PC-9 (cell line): ENCODE measurements around the gene BRMS1. TPM values are rescaled to one million over a fixed set of nuclear protein-coding genes. Genes with fewer than 3 reads are reported as not detected.
"Not testable (repeated sequence)": the region's sequence is repeated elsewhere in the genome, so short reads cannot be mapped to it uniquely, and the experiment has no call there.

Experiments used
- BruUV-seq: library from RNA; stranded (reverse); fragments of 400-500 nt; replicated peaks from 2 replicates; lab custom pipeline; 2021; lab: Mats Ljungman, UMichigan
- CTCF ChIA-PET: fragments of 300-600 bp; sonication (Branson Sonifier 250); formaldehyde crosslinking; loops from one replicate; lab custom pipeline; 2022; ENCODE audit warnings: antibody characterized with exemption; lab: Charles Lee
- POLR2A ChIA-PET: fragments of 300-600 bp; sonication (Branson Sonifier 250); formaldehyde crosslinking; loops from one replicate; lab custom pipeline; 2022; ENCODE audit warnings: antibody characterized with exemption; ENCODE audit not compliant: unreplicated experiment; lab: Charles Lee
- DNase-seq, 2 experiments: peaks; one replicate each; pipeline versions ENCODE4 v3.0.0 to v3.0.0-alpha.2; 2015 to 2022; ENCODE audit warnings: mixed read lengths in 1 of 2
- H2AFZ ChIP-seq: fragments of 200-600 bp; sonication (generic); 2 replicates; pipeline ENCODE4 v1.8.1; 2017; ENCODE audit warnings: antibody characterized with exemption
- H3F3A ChIP-seq: fragments of 200-600 bp; sonication (generic); 2 replicates; pipeline ENCODE4 v1.8.1; 2017; ENCODE audit warnings: antibody characterized with exemption, mild to moderate bottlenecking, low read depth; ENCODE audit not compliant: insufficient read depth
- H3K27ac ChIP-seq: fragments of 200-600 bp; sonication (generic); 2 replicates; pipeline ENCODE4 v1.6.1; 2016; ENCODE audit warnings: mixed run types
- H3K27me3 ChIP-seq: fragments of 200-600 bp; sonication (generic); 2 replicates; pipeline ENCODE4 v1.6.1; 2016; ENCODE audit warnings: low read depth, mixed run types; ENCODE audit not compliant: insufficient read depth
- H3K36me3 ChIP-seq: fragments of 200-600 bp; sonication (generic); 2 replicates; pipeline ENCODE4 v1.6.1; 2016; ENCODE audit warnings: low read depth, mixed run types
- H3K4me1 ChIP-seq: fragments of 200-600 bp; sonication (generic); replicated peaks from 2 replicates; pipeline ENCODE4 v1.6.1; 2016; ENCODE audit warnings: mixed run types; ENCODE audit not compliant: insufficient read depth
- H3K4me2 ChIP-seq: fragments of 200-600 bp; sonication (generic); 2 replicates; pipeline ENCODE4 v1.6.1; 2017; ENCODE audit warnings: mixed run types
- H3K4me3 ChIP-seq: fragments of 200-600 bp; sonication (generic); 2 replicates; pipeline ENCODE4 v1.6.1; 2016; ENCODE audit warnings: mixed run types
- H3K79me2 ChIP-seq: fragments of 200-600 bp; sonication (generic); 2 replicates; pipeline ENCODE4 v1.6.1; 2017; ENCODE audit warnings: low read depth, mixed run types
- H3K9me2 ChIP-seq: fragments of 200-600 bp; sonication (generic); 2 replicates; pipeline ENCODE4 v1.8.1; 2017; ENCODE audit warnings: mild to moderate bottlenecking; ENCODE audit not compliant: insufficient read depth
- H3K9me3 ChIP-seq: fragments of 200-600 bp; sonication (generic); 2 replicates; pipeline ENCODE4 v1.8.1; 2016; ENCODE audit warnings: low read depth; ENCODE audit not compliant: insufficient read depth
- H4K20me1 ChIP-seq: fragments of 200-600 bp; sonication (generic); 2 replicates; pipeline ENCODE4 v1.8.1; 2017; ENCODE audit not compliant: insufficient read depth
- CTCF ChIP-seq: fragments of 200-600 bp; sonication (generic); conservative IDR thresholded peaks from 2 replicates; pipeline ENCODE4 v1.6.1; 2017; ENCODE audit warnings: mixed run types, antibody characterized with exemption, mild to moderate bottlenecking, moderate library complexity
- EZH2 ChIP-seq: fragments of 200-600 bp; sonication (generic); IDR thresholded peaks from 2 replicates; pipeline ENCODE4 v1.8.0; 2017; ENCODE audit warnings: antibody characterized with exemption, low read depth
- intact Hi-C: fragments of 100-400 bp; cut with micrococcal nuclease; formaldehyde crosslinking; loops from one replicate; pipeline ENCODE4 v1.10.0; 2022; ENCODE audit not compliant: unreplicated experiment
- total RNA-seq: library from RNA; stranded (reverse); gene quantifications from 2 replicates; pipeline ENCODE4 v1.2.3, GENCODE V29; 2021

BRMS1 gene
- total RNA-seq, 1 experiment from 2014 or later = 54.3 TPM

GRCh38 chr11:66388780-66389386 lies 44.0 kb upstream of the BRMS1 start:
- POLR2A ChIA-PET = interaction anchor here (0.5 to 0.6 kb wide), 3 partner anchors 13 to 385 kb away, joined by 5 to 6 read pairs (median 5); no protein-coding TSS in a partner anchor
- Histone ChIP-seq H3K4me3 (no peak overlapping the region), H3K9me2 (no peaks in the 10 kb centered on the region)

GRCh38 chr11:66386171-66387069 lies 41.5 kb upstream of the BRMS1 start:
- Histone ChIP-seq H3K4me1 (no peaks in the 10 kb centered on the region), H3K9me2 (no peaks in the 10 kb centered on the region), H2AFZ (peak overlapping the region; percentile 71; the same call in 1 of the 2 replicates), H3K27me3 (peaks cover 6% of the 10 kb centered on the region; the same call in 1 of the 2 replicates), H3K79me2 (no peaks in the 10 kb centered on the region), H3K27ac (no peak overlapping the region), H3F3A (peaks cover 1% of the 10 kb centered on the region), H3K9me3 (no peaks in the 10 kb centered on the region), H3K36me3 (no peaks in the 10 kb centered on the region), H3K4me3 (peak overlapping the region; percentile 37; the same call in 1 of the 2 replicates), H3K4me2 (peak overlapping the region; percentile 75), H4K20me1 (no peaks in the 10 kb centered on the region)
- intact Hi-C loops = loop anchor here (2.0 to 5.0 kb wide), 2 partner anchors 16 to 164 kb away; partner anchors contain the start of gene SLC29A2
- ChIA-PET CTCF (interaction anchor here (0.7 to 1.5 kb wide), 12 partner anchors 9 to 292 kb away, joined by 3 to 15 read pairs (median 7); partner anchors contain the start of genes RBM4B, RIN1 and SLC29A2), POLR2A (interaction anchor here (0.6 to 1.0 kb wide), 2 partner anchors 74 to 292 kb away, joined by 7 to 11 read pairs; no protein-coding TSS in a partner anchor)
- no TSS peak for BruUV-seq
- no peak for TF ChIP-seq EZH2
- peak; percentile 97 for TF ChIP-seq CTCF
- peak; percentile 79 to 82 for DNase-seq

More at GRCh38 chr11:66388780-66389386, 44.0 kb upstream of the BRMS1 start:
- Histone ChIP-seq H3K27me3 (peaks cover 11% of the 10 kb centered on the region; the same call in 1 of the 2 replicates), H3K9me3 (no peaks in the 10 kb centered on the region), H2AFZ (no peak overlapping the region), H3K4me1 (no peaks in the 10 kb centered on the region), H3K4me2 (no peak overlapping the region), H3K36me3 (no peaks in the 10 kb centered on the region), H3F3A (peaks cover under 1% of the 10 kb centered on the region), H3K79me2 (no peaks in the 10 kb centered on the region), H4K20me1 (no peaks in the 10 kb centered on the region), H3K27ac (no peak overlapping the region)
- TF ChIP-seq CTCF = peak; percentile 82
- no peak for TF ChIP-seq EZH2
- peak; percentile 57 to 77 for DNase-seq
- intact Hi-C loops = loop anchor here (1.0 to 5.0 kb wide), 2 partner anchors 77 to 167 kb away; no protein-coding TSS in a partner anchor
- CTCF ChIA-PET = interaction anchor here (0.5 to 1.6 kb wide), 13 partner anchors 9 to 722 kb away, joined by 3 to 10 read pairs (median 4); partner anchors contain the start of genes RIN1 and YIF1A
- BruUV-seq = no TSS peak

- H3K4me2 ChIP-seq, H4K20me1 ChIP-seq, H3K4me3 ChIP-seq, H3K27ac ChIP-seq, BruUV-seq, H3K36me3 ChIP-seq, H3K27me3 ChIP-seq, POLR2A ChIA-PET, H3K9me2 ChIP-seq, H3K9me3 ChIP-seq, H2AFZ ChIP-seq, H3K4me1 ChIP-seq, DNase-seq, intact Hi-C loops, H3K79me2 ChIP-seq: not testable (repeated sequence)
- CTCF ChIA-PET = interaction anchor here (0.6 to 0.7 kb wide), 2 partner anchors 11 to 72 kb away, joined by 3 to 4 read pairs; no protein-coding TSS in a partner anchor
- H3F3A ChIP-seq = peaks cover 12% of the 10 kb centered on the region
Observed at GRCh38 chr11:66384316-66384715, 39.4 kb upstream of the BRMS1 start.

- H3K79me2 ChIP-seq, H3K4me1 ChIP-seq, H4K20me1 ChIP-seq, H3K9me2 ChIP-seq, H3K27ac ChIP-seq, H3K4me3 ChIP-seq, H2AFZ ChIP-seq, BruUV-seq, H3K27me3 ChIP-seq, H3K36me3 ChIP-seq, H3K9me3 ChIP-seq, DNase-seq, intact Hi-C loops: not testable (repeated sequence)
- ChIA-PET POLR2A (interaction anchor here (0.6 kb wide), 1 partner anchor 69 kb away, joined by 7 read pairs; no protein-coding TSS in a partner anchor), CTCF (interaction anchor here (0.7 to 1.1 kb wide), 2 partner anchors 9 to 47 kb away, joined by 4 read pairs; no protein-coding TSS in a partner anchor)
- Histone ChIP-seq H3F3A (peaks cover 12% of the 10 kb centered on the region), H3K4me2 (0 out of 2 replicates have a peak overlapping the region, but pooled peaks have one; percentile 0)
Observed at GRCh38 chr11:66380264-66380663, 35.4 kb upstream of the BRMS1 start.
